ENCODE data around the gene GNAS. TPM values are rescaled to one million over a fixed set of nuclear protein-coding genes. Genes with fewer than 3 reads are reported as not detected.
A peak's percentile ranks its signal among the peaks of the same experiment; 100 is the strongest.

Gene GNAS
- total RNA-seq, 2 donors from 2014 or later = 462 to 623 TPM

DNA sequence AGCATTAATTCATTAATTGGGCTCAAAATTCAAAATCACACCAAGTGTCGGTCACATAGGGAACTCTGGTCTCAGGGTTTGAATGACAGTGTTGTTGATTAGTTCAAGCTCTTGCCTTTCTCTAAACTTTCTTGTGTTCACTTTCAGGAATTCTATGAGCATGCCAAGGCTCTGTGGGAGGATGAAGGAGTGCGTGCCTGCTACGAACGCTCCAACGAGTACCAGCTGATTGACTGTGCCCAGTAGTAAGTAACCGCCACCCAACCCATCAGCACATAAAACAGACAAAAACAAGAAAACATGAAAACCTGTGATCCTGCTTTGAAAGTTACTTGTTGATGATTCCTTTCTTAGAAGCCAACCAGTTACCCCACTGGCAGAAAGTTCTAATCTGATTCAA lies 52.7 kb downstream of the GNAS start:
- Histone ChIP-seq H3K4me3 (no peak overlapping the region), H3K27me3 (no peaks in the 10 kb centered on the region), H3K36me3 (replicated peaks in 1 of 2; ENCODE audit: insufficient read depth in 1 of 2, low read depth in 2 of 2) (peaks cover 31 to 34% of the 10 kb centered on the region in 2 donors), H3K9me3 (no peaks in the 10 kb centered on the region), H3K27ac (peak overlapping the region in 1 of 4 donors; percentile 79), H3K4me1 (peaks cover 35% of the 10 kb centered on the region)
- ATAC-seq (no peak), DNase-seq (no peak)
- 85 to 91% methylated on average over 6 of the region's 6 CpGs for WGBS, 2 donors
- intact Hi-C loops (cut with DNase I) = no loop called here
- TF ChIP-seq, protein P1, sequence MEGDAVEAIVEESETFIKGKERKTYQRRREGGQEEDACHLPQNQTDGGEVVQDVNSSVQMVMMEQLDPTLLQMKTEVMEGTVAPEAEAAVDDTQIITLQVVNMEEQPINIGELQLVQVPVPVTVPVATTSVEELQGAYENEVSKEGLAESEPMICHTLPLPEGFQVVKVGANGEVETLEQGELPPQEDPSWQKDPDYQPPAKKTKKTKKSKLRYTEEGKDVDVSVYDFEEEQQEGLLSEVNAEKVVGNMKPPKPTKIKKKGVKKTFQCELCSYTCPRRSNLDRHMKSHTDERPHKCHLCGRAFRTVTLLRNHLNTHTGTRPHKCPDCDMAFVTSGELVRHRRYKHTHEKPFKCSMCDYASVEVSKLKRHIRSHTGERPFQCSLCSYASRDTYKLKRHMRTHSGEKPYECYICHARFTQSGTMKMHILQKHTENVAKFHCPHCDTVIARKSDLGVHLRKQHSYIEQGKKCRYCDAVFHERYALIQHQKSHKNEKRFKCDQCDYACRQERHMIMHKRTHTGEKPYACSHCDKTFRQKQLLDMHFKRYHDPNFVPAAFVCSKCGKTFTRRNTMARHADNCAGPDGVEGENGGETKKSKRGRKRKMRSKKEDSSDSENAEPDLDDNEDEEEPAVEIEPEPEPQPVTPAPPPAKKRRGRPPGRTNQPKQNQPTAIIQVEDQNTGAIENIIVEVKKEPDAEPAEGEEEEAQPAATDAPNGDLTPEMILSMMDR (IDR thresholded peaks at IDR 0.05) = no peak
- no peak for TF ChIP-seq POLR2A (IDR thresholded peaks at IDR 0.05)

DNA sequence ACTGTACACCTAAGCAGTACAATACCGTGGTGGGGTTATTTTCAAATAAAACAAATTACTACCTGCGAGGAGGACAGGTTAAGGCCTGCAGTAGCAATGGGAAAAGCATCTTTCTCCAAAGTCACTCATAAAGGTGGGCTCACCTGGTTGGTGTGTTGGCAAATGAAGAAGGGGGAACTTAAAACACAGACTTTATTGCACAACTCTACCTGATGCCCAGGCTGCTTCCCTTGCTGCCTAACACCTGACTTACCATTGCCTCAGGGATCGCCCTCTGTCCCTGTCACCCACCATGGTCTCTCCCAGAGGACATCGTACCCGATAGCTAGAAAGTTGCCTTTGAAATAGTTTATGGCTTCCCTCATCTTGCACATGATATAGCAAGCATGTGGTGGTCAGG lies 53.6 kb downstream of the GNAS start:
- Histone ChIP-seq H3K27ac (peak overlapping the region in 3 of 4 donors; percentile 48 to 84 (median 79)), H3K4me3 (no peak overlapping the region), H3K4me1 (peaks cover 35% of the 10 kb centered on the region), H3K9me3 (no peaks in the 10 kb centered on the region), H3K36me3 (replicated peaks in 1 of 2; ENCODE audit: insufficient read depth in 1 of 2, low read depth in 2 of 2) (peaks cover 37 to 43% of the 10 kb centered on the region in 2 donors), H3K27me3 (no peaks in the 10 kb centered on the region)
- no peak for DNase-seq
- TF ChIP-seq POLR2A (IDR thresholded peaks at IDR 0.05) = no peak
- TF ChIP-seq, protein P1 (IDR thresholded peaks at IDR 0.05) = no peak
- intact Hi-C loops (cut with DNase I) = no loop called here
- 91 to 94% methylated on average over 5 of the region's 5 CpGs for WGBS, 2 donors
- ATAC-seq = no peak

DNA sequence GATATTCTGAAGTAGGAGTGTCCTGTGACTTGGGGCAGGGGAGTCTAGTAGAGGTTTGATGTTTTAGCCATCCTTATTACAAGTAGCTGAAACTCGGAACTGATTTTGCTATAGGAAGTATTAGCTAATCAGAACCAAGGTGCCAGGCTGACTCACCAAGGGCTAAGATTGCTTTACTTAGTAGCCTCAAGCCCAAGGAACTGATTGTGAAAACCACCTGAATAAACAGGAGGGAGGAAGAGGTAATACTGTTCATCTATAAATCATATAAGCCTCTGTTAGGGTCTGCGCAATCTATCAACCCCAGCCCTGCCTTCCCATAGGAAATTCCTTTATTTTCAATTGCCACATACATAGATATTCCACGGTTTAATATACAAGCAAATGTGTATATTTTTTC lies 54.4 kb downstream of the GNAS start:
- Histone ChIP-seq H3K4me3 (no peak overlapping the region), H3K27ac (peak overlapping the region; percentile 48 to 84 (median 68)), H3K9me3 (no peaks in the 10 kb centered on the region), H3K27me3 (no peaks in the 10 kb centered on the region), H3K36me3 (replicated peaks in 1 of 2; ENCODE audit: insufficient read depth in 1 of 2, low read depth in 2 of 2) (peaks cover 41 to 47% of the 10 kb centered on the region in 2 donors), H3K4me1 (peaks cover 35% of the 10 kb centered on the region)
- WGBS, 2 donors = 24 to 33% methylated on average over 3 of the region's 3 CpGs
- ATAC-seq = peak; percentile 71
- TF ChIP-seq, protein P1 (IDR thresholded peaks at IDR 0.05) = no peak
- TF ChIP-seq POLR2A (IDR thresholded peaks at IDR 0.05) = no peak
- intact Hi-C loops (cut with DNase I) = no loop called here
- DNase-seq = peak; percentile 41 to 72 (median 60)

DNA sequence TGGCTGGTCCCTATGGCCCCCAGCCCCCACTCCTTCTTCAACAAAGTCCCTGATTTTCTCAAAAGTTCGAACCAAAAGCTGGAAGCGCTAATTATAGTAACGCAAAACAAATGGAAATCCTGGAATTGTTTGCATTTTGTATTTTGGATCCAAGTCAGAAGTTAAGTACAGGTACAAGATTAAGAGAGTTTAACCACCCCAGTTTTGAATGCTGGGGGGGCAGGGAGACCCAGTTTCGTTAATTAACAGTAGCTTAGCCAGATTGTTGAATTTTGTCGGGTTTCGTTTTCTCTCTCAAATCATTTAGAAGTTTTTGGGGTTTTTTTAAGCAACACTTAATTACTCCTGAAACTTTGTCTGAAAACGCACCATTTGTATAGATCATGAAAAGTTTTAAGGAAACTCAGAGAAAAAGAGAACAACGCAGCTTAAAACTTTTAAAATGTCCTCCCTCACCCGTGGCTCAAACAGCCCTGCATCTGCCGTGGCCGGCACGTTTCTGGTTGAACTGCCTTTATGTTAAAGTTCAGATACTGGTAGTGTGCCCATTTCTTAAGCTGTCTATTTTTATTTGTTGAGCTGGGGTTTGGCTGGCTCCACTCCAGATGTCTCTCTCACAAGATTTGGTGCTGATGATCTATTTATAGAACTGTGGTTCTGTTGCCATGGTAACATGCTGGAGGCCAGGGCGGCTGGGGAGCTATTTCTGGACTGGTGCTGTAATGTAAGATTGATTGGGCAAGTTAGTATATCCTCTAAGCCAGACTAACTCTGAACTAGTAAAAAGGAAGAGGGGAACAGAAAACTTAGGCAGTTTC lies 55.0 kb downstream of the GNAS start:
- Histone ChIP-seq H3K9me3 (no peaks in the 10 kb centered on the region), H3K27ac (peak overlapping the region; percentile 48 to 84 (median 68)), H3K4me1 (peaks cover 35% of the 10 kb centered on the region), H3K36me3 (replicated peaks in 1 of 2; ENCODE audit: insufficient read depth in 1 of 2, low read depth in 2 of 2) (peaks cover 41 to 47% of the 10 kb centered on the region in 2 donors), H3K4me3 (no peak overlapping the region), H3K27me3 (no peaks in the 10 kb centered on the region)
- peak in 2 of 3 donors; percentile 31 to 32 for TF ChIP-seq POLR2A (IDR thresholded peaks at IDR 0.05)
- TF ChIP-seq, protein P1 (IDR thresholded peaks at IDR 0.05) = no peak
- DNase-seq (peak; percentile 93 to 98 (median 98)), ATAC-seq (peak; percentile 95)
- 4 to 6% methylated on average over 13 of the region's 13 CpGs for WGBS, 2 donors
- intact Hi-C loops (cut with DNase I) = no loop called here
